HG02759 (cell line): ENCODE results near the gene ATP2C2.
"Not testable (repeated sequence)": the region's sequence is repeated elsewhere in the genome, so short reads cannot be mapped to it uniquely, and the experiment has no call there.

Source experiments
- ATAC-seq: cut with Tn5 transposase; IDR thresholded peaks from one replicate; pipeline ENCODE4 v1.9.1; 2021; ENCODE audit warnings: mild to moderate bottlenecking, moderate library complexity; ENCODE audit not compliant: unreplicated experiment

ATP2C2 gene

GRCh38 chr16:84368308-84368996 is at the start of gene ATP2C2:
Gene ATP2C2 (plus strand): TSS chr16:84368538. CDS start chr16:84368616, 78 bp downstream.
- ATAC-seq, result no peak

GRCh38 chr16:84319146-84319760 is 49.1 kb upstream of the ATP2C2 start:
- no peak for ATAC-seq

- ATAC-seq, result no peak
These were observed 47.8 kb upstream of the ATP2C2 start for GRCh38 chr16:84320511-84320910.

GRCh38 chr16:84321932-84322331 is 46.4 kb upstream of the ATP2C2 start:
- no peak for ATAC-seq

- no peak for ATAC-seq
These were observed 45.6 kb upstream of the ATP2C2 start for GRCh38 chr16:84322749-84323148.

- no peak for ATAC-seq
These were observed 44.7 kb upstream of the ATP2C2 start for GRCh38 chr16:84323606-84324005.

GRCh38 chr16:84324434-84325262 is 43.7 kb upstream of the ATP2C2 start:
- ATAC-seq, result no peak

GRCh38 chr16:84326545-84326944 is 41.8 kb upstream of the ATP2C2 start:
- ATAC-seq, result no peak

GRCh38 chr16:84327926-84328505 is 40.3 kb upstream of the ATP2C2 start:
- ATAC-seq, result no peak

- no peak for ATAC-seq
These were observed 39.3 kb upstream of the ATP2C2 start for GRCh38 chr16:84329016-84329415.

GRCh38 chr16:84329843-84330684 is 38.3 kb upstream of the ATP2C2 start:
- no peak for ATAC-seq

- ATAC-seq, result no peak
These were observed 37.7 kb upstream of the ATP2C2 start for GRCh38 chr16:84330685-84331050.

GRCh38 chr16:84331998-84332780 is 36.1 kb upstream of the ATP2C2 start:
- ATAC-seq, result no peak

- ATAC-seq, result no peak
These were observed 35.2 kb upstream of the ATP2C2 start for GRCh38 chr16:84332975-84333684.

GRCh38 chr16:84334058-84334457 is 34.3 kb upstream of the ATP2C2 start:
- ATAC-seq, result no peak

- ATAC-seq, result no peak
These were observed 33.9 kb upstream of the ATP2C2 start for GRCh38 chr16:84334482-84334881.

- not testable (repeated sequence) for ATAC-seq
These were observed 31.1 kb upstream of the ATP2C2 start for GRCh38 chr16:84337236-84337635.

GRCh38 chr16:84339311-84339710 is 29.0 kb upstream of the ATP2C2 start:
- no peak for ATAC-seq

GRCh38 chr16:84339766-84340165 is 28.6 kb upstream of the ATP2C2 start:
- ATAC-seq, result no peak
